22Rv1 (cell line): ENCODE data around the gene COMT.

Experiments used
- ZFX ChIP-seq: fragments of 450-650 bp; IDR thresholded peaks from 2 replicates; pipeline ENCODE4 v1.6.1; 2017; ENCODE audit warnings: antibody characterized with exemption, borderline replicate concordance
- TF ChIP-seq, protein P1 (sequence below): fragments of 450-650 bp; IDR thresholded peaks from 2 replicates; pipeline ENCODE4 v1.5.1; 2017; ENCODE audit warnings: mild to moderate bottlenecking

DNA sequence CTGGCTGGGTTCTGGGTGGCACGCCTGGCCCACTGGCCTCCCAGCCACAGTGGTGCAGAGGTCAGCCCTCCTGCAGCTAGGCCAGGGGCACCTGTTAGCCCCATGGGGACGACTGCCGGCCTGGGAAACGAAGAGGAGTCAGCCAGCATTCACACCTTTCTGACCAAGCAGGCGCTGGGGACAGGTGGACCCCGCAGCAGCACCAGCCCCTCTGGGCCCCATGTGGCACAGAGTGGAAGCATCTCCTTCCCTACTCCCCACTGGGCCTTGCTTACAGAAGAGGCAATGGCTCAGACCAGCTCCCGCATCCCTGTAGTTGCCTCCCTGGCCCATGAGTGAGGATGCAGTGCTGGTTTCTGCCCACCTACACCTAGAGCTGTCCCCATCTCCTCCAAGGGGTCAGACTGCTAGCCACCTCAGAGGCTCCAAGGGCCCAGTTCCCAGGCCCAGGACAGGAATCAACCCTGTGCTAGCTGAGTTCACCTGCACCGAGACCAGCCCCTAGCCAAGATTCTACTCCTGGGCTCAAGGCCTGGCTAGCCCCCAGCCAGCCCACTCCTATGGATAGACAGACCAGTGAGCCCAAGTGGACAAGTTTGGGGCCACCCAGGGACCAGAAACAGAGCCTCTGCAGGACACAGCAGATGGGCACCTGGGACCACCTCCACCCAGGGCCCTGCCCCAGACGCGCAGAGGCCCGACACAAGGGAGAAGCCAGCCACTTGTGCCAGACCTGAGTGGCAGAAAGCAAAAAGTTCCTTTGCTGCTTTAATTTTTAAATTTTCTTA lies 27.8 kb downstream of the COMT start:
- TF ChIP-seq, protein P1, sequence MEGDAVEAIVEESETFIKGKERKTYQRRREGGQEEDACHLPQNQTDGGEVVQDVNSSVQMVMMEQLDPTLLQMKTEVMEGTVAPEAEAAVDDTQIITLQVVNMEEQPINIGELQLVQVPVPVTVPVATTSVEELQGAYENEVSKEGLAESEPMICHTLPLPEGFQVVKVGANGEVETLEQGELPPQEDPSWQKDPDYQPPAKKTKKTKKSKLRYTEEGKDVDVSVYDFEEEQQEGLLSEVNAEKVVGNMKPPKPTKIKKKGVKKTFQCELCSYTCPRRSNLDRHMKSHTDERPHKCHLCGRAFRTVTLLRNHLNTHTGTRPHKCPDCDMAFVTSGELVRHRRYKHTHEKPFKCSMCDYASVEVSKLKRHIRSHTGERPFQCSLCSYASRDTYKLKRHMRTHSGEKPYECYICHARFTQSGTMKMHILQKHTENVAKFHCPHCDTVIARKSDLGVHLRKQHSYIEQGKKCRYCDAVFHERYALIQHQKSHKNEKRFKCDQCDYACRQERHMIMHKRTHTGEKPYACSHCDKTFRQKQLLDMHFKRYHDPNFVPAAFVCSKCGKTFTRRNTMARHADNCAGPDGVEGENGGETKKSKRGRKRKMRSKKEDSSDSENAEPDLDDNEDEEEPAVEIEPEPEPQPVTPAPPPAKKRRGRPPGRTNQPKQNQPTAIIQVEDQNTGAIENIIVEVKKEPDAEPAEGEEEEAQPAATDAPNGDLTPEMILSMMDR, result no peak
- no peak for TF ChIP-seq ZFX
